Activated naive CD4-positive, alpha-beta T cell treated with anti-CD3 and anti-CD28 coated beads for 36 hours (primary cell): ENCODE measurements around the gene BOD1. TPM values are rescaled to one million over a fixed set of nuclear protein-coding genes. Genes with fewer than 3 reads are reported as not detected.

Source experiments
- CTCF ChIA-PET: fragments of 350-600 bp; sonication (Branson Sonifier 250); formaldehyde crosslinking; loops from one replicate; lab custom pipeline; 2021; ENCODE audit warnings: antibody characterized with exemption; lab: Charles Lee
- DNase-seq: peaks from one replicate; pipeline ENCODE4 v3.0.0-alpha.2; 2020
- H3K27ac Mint-ChIP-seq: one replicate; pipeline ENCODE4 v1.8.0; 2021; ENCODE audit warnings: mild to moderate bottlenecking, mixed read lengths
- H3K27me3 Mint-ChIP-seq: one replicate; pipeline ENCODE4 v1.8.0; 2021; ENCODE audit warnings: low read depth, mixed read lengths
- H3K36me3 Mint-ChIP-seq: one replicate; pipeline ENCODE4 v1.8.0; 2021; ENCODE audit warnings: low read depth, mixed read lengths
- H3K4me1 Mint-ChIP-seq: one replicate; pipeline ENCODE4 v1.8.0; 2021; ENCODE audit warnings: low read depth, mixed read lengths
- H3K4me3 Mint-ChIP-seq: one replicate; pipeline ENCODE4 v1.8.0; 2021; ENCODE audit warnings: mild to moderate bottlenecking, moderate library complexity, mixed read lengths
- H3K9me3 Mint-ChIP-seq: one replicate; pipeline ENCODE4 v1.8.0; 2021; ENCODE audit warnings: mixed read lengths
- intact Hi-C: fragments of 100-400 bp; cut with micrococcal nuclease; formaldehyde crosslinking; loops from one replicate; pipeline ENCODE4 v1.15.1; 2023
- total RNA-seq, 2 experiments: library from RNA; stranded (reverse); gene quantifications; one replicate each; pipeline ENCODE4 v1.2.3, GENCODE V29; 2021

Gene BOD1
- total RNA-seq, 2 experiments from 2014 or later: 35.3 to 36.9 TPM

DNA sequence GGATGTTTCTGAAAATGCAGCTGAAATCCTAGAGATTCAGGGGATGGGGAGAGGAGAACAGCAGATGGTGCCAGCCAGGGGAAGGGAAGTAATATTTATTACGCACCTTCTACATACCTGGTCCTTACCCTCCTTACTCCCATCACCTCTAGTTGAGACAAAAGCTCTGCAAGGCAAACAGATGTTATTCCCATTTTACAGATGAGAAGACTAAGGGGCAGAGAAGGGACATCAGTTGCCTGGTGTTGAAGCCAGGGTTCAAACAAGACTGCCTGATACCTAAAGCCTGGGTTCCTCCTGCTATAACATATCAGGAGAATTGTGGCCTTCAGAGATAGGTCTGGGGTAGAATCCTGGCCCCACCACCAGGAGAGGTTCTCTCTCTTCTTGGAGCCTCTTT is 7.3 kb upstream of the BOD1 start:
- no peaks in the 10 kb centered on the region for H3K9me3 Mint-ChIP-seq
- H3K4me3 Mint-ChIP-seq: no peak overlapping the region
- CTCF ChIA-PET: interaction anchor here (1.2 to 2.4 kb wide), 2 partner anchors 8 to 350 kb away, joined by 3 to 10 read pairs; no protein-coding TSS in a partner anchor
- no peak for DNase-seq
- H3K36me3 Mint-ChIP-seq: no peaks in the 10 kb centered on the region
- H3K4me1 Mint-ChIP-seq: peaks cover 3% of the 10 kb centered on the region
- intact Hi-C loops: no loop called here
- no peaks in the 10 kb centered on the region for H3K27me3 Mint-ChIP-seq
- H3K27ac Mint-ChIP-seq: no peak overlapping the region

DNA sequence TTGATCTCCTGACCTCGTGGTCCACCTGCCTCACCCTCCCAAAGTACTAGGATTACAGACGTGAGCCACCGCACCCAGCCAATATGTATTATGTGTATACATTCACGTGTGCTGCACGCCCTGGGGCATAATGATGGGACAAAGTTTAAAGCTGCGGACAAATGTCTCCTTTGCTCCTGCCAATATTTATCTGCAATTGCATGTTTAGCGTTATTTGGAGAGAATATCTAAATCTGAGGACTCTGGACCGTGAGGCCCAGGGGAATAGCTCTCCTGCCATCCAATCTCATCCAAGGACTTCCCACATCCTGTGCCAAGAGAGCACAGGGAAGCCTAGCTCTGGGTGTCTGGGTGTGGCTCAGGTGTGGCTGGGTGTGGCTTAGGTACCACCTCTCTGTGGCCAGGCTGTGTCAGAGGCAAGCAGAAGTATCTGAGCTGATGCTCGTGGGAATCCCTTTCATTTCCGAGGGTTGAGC is 6.9 kb upstream of the BOD1 start:
- Mint-ChIP-seq H3K4me3 (no peak overlapping the region), H3K27me3 (no peaks in the 10 kb centered on the region), H3K9me3 (no peaks in the 10 kb centered on the region), H3K36me3 (no peaks in the 10 kb centered on the region), H3K4me1 (peaks cover 5% of the 10 kb centered on the region), H3K27ac (no peak overlapping the region)
- CTCF ChIA-PET: interaction anchor here (1.2 to 2.4 kb wide), 2 partner anchors 8 to 350 kb away, joined by 3 to 10 read pairs; no protein-coding TSS in a partner anchor
- no peak for DNase-seq
- intact Hi-C loops: no loop called here

DNA sequence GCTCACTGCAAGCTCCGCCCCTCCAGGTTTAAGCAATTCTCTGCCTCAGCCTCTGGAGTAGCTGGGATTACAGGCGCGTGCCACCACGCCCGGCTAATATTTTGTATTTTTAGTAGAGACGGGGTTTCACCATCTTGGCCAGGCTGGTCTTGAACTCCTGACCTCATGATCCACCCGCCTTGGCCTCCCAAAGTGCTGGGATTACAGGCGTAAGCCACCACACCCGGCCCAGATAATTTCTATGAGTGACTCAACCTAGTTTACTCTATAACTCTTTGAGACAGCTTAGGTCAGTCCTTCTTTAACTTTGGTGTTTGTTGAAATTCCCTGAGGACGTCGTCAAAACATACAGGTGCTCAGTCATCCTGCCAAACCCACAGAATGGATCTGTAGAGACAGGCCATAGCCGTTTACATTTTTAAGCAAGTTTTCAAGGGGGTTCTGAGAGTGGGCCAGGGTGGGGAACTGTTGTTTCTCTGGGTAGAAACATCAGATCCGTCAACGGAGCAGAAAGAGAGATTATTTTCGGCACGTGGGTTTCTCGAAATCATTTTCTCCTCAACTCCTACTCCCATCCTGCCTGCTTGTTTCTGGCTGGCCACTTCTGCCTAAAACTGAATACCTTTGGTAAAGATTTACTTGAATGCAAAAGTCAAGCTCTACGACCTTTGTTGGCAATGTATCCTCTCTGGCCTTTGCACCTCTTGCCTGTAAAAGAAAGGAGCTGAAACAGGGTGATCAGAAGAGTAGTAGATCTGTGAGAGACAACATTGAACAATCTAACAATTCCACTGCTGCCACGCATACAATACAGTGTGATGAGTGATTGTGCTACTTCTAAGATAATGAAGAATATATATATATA is 6.0 kb upstream of the BOD1 start:
- DNase-seq: no peak
- intact Hi-C loops: no loop called here
- peaks cover 5% of the 10 kb centered on the region for H3K4me1 Mint-ChIP-seq
- H3K4me3 Mint-ChIP-seq: no peak overlapping the region
- CTCF ChIA-PET: interaction anchor here (2.4 kb wide), 1 partner anchor 351 kb away, joined by 10 read pairs; no protein-coding TSS in a partner anchor
- no peaks in the 10 kb centered on the region for H3K27me3 Mint-ChIP-seq
- no peak overlapping the region for H3K27ac Mint-ChIP-seq
- no peaks in the 10 kb centered on the region for H3K9me3 Mint-ChIP-seq
- H3K36me3 Mint-ChIP-seq: no peaks in the 10 kb centered on the region

DNA sequence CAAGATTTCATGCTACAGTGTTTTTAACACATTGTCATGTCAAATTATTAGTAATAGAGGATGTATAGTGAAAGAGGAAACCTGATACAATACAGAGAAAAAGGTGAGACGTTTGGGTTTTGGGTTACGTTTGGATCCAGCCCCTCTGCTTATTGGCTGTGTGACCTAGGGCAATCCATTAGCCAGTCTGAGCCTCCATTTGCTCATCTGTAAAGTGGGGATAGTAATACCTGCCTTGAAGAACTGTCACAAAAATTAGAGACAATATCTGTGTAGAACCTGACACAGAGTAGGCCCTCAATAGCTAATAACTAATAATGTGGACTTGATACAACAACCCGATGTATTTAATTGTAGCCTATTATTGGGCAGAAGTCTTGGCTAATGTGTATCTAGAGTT is 4.3 kb upstream of the BOD1 start:
- Mint-ChIP-seq H3K27me3 (no peaks in the 10 kb centered on the region), H3K4me3 (no peak overlapping the region), H3K4me1 (peaks cover 12% of the 10 kb centered on the region), H3K36me3 (peaks cover under 1% of the 10 kb centered on the region), H3K27ac (no peak overlapping the region), H3K9me3 (no peaks in the 10 kb centered on the region)
- no peak for DNase-seq
- CTCF ChIA-PET: interaction anchor here (1.5 to 1.8 kb wide), 2 partner anchors 350 to 353 kb away, joined by 3 to 6 read pairs; no protein-coding TSS in a partner anchor
- intact Hi-C loops: no loop called here

DNA sequence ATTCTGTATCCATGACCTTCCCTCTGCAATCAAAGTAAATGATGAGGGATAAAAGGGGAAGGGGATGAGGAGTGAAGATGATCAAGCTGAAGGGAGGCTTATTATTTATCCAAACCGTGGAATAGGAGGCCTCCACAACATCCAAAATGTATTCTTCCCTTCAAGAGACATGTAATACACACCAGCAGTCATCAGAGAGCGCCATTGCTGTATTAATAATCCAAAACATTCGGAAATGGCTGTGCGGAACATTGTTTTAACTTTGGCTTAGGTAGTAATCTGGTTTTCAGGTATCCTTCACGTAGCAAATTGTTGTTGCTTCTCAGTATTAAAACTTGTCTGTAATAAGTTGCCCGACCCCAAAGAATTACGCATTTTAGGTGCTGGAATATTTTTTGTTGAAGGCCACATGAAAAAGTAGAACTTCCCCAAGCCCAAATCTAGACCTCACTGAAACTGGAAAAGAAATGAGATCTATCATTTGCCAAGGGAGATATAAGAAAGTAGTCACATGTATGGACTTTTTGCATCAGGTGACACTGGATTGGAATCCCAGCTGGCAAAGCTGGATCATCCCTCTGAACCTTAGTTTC is 2.6 kb upstream of the BOD1 start:
- no peaks in the 10 kb centered on the region for H3K9me3 Mint-ChIP-seq
- no peak overlapping the region for H3K4me3 Mint-ChIP-seq
- H3K36me3 Mint-ChIP-seq: peaks cover 5% of the 10 kb centered on the region
- intact Hi-C loops: loop anchor here (1.0 to 5.0 kb wide), 6 partner anchors 163 to 847 kb away; partner anchors contain the start of genes DUSP1 and NSG2
- CTCF ChIA-PET: interaction anchor here (0.6 to 4.7 kb wide), 11 partner anchors 10 to 698 kb away, joined by 3 to 57 read pairs (median 3); no protein-coding TSS in a partner anchor
- no peaks in the 10 kb centered on the region for H3K27me3 Mint-ChIP-seq
- H3K4me1 Mint-ChIP-seq: peaks cover 26% of the 10 kb centered on the region
- DNase-seq: peak; percentile 70
- peak overlapping the region; percentile 29 for H3K27ac Mint-ChIP-seq

DNA sequence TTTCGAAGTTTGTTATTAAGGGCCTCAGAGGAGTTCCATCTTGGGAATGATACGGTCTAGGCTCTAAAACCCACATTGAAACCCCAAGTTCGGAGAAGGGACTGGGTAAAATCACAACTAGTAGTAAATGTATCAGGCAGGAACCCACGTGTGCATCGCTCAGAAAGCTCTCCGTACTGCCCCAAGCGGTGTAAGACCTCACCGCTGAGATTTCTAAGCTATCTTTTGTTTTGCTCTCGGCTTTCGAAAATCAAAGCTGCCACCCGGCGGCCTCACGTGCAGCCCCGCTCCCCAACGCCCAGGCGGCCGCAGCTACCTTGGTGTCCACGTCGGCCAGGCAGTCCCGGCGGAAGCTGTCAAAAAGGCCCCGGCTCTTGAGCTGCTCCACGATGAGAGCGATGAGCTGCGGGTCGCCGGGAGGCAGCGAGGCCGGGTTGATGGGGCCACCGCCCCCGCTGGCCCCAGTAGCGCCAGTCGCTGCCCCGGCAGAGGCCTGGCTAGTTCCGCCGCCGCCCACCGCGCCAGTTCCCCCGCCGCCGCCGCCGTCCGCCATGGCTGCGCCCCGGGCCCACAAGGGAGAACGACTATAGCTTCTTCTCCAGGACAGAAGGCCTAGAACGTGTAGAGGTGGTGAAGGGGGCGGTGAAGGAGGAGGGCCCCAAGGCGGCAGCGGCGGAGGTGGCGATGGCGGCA is 420 bp downstream of the BOD1 start:
- H3K9me3 Mint-ChIP-seq: no peaks in the 10 kb centered on the region
- peak overlapping the region; percentile 93 for H3K27ac Mint-ChIP-seq
- H3K36me3 Mint-ChIP-seq: peaks cover 24% of the 10 kb centered on the region
- intact Hi-C loops: loop anchor here (1.0 to 5.0 kb wide), 8 partner anchors 166 to 1862 kb away; partner anchors contain the start of genes CPEB4, CREBRF, DUSP1 and SFXN1
- H3K4me3 Mint-ChIP-seq: peak overlapping the region; percentile 95
- CTCF ChIA-PET: interaction anchor here (0.7 to 4.7 kb wide), 18 partner anchors 8 to 701 kb away, joined by 3 to 57 read pairs (median 4); partner anchors contain the start of gene CPEB4
- peak; percentile 83 for DNase-seq
- no peaks in the 10 kb centered on the region for H3K27me3 Mint-ChIP-seq
- peaks cover 48% of the 10 kb centered on the region for H3K4me1 Mint-ChIP-seq

DNA sequence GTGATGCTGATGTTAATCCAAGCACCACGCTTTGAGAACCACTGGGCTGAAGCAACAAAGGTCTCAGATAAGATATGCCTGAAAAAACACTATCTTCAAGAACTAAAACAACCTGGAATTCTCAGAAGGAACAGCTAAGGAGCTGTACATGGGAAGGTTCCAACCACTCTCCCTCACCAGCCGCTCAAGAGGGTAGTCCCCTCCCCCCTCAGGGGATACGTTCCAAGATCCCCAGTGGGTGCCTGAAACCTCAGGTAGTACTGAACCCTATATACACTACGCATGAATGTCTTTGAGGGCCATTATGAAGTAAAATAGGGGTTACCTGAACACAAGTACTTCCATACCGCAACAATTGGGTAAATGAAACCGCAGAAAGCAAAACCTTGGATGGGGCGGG is 1.9 kb downstream of the BOD1 start:
- H3K9me3 Mint-ChIP-seq: no peaks in the 10 kb centered on the region
- peaks cover 51% of the 10 kb centered on the region for H3K4me1 Mint-ChIP-seq
- H3K36me3 Mint-ChIP-seq: peaks cover 27% of the 10 kb centered on the region
- no peak overlapping the region for H3K27ac Mint-ChIP-seq
- peak overlapping the region; percentile 95 for H3K4me3 Mint-ChIP-seq
- intact Hi-C loops: no loop called here
- CTCF ChIA-PET: interaction anchor here (0.9 to 1.9 kb wide), 4 partner anchors 9 to 166 kb away, joined by 3 to 6 read pairs (median 4); no protein-coding TSS in a partner anchor
- H3K27me3 Mint-ChIP-seq: no peaks in the 10 kb centered on the region
- DNase-seq: no peak

DNA sequence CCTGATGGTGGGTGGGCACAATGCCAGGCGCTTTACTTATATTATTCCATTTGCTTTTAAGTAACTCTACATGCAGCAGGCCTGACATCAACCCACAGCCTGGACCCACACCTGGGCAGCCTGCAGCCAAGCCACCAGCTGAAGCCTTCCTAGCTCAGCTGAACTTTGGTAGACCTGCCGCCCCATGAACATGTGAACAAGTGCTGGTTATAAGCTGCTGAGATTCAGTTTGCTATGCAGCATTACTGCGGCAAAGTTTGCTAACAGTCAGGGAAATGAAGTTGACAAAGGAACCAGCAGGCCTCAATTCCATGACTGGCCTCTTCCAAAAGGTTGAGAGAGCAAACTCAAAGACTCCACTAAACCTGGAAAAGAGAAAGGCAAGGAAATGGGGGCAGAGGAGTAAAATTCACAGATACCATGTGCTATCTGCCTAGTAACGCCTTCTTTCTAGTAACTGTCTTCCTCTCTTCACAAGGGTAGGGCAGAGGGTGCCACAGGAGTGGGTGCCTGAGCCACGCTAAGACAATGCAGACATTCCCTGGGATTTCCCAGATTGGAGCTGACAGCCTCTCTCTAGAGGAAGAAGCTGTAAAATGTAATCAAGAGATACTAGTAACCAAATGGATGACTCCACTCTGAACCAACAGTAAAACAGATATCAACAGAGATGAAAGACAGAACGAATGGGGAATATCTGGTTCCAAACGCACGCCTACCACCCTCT is 2.9 kb downstream of the BOD1 start:
- peaks cover 32% of the 10 kb centered on the region for H3K36me3 Mint-ChIP-seq
- DNase-seq: no peak
- no peaks in the 10 kb centered on the region for H3K9me3 Mint-ChIP-seq
- peaks cover 50% of the 10 kb centered on the region for H3K4me1 Mint-ChIP-seq
- CTCF ChIA-PET: no interaction called here
- no peaks in the 10 kb centered on the region for H3K27me3 Mint-ChIP-seq
- H3K27ac Mint-ChIP-seq: no peak overlapping the region
- H3K4me3 Mint-ChIP-seq: peak overlapping the region; percentile 27
- intact Hi-C loops: no loop called here

DNA sequence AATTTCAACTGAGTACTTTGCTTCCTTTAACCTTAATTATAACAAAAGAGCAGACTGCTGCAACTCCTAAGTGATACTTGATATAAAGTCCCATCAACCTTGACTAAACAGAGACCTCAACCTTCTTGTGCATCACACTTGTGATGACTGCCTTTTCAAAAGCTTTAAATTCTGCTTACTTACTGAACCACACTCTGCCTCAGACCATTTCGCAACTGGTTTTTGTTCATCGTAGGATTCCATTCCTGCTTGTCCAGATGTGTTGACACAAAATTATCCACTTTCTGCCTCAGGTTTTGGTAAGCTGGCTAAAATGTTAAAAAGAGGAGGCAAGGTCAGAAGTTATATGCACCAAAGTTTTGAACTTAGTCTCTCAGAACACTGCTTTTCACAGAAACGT is 3.5 kb downstream of the BOD1 start:
- intact Hi-C loops: no loop called here
- CTCF ChIA-PET: no interaction called here
- Mint-ChIP-seq H3K9me3 (no peaks in the 10 kb centered on the region), H3K27ac (no peak overlapping the region), H3K4me1 (peaks cover 49% of the 10 kb centered on the region), H3K4me3 (no peak overlapping the region), H3K36me3 (peaks cover 35% of the 10 kb centered on the region), H3K27me3 (no peaks in the 10 kb centered on the region)
- DNase-seq: no peak

DNA sequence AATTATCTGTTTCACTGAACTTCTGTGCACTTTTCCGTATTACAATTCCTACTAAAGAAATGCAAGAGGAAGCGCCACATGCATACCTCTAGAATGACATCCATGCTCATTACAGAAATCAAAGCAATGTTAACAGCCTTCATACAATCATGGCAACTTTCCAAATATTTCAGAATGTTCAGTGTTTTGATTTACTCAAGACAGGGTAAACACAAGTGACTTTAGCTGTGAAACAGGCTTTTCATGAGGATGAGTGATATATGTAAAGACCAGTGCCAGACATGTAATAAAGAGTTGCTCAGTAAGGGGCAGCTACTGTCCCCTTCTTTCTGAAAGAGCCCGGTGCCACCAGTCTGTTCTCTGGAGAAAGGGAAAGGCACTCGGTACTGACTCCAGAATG is 4.7 kb downstream of the BOD1 start:
- Mint-ChIP-seq H3K4me1 (peaks cover 44% of the 10 kb centered on the region), H3K27ac (no peak overlapping the region), H3K4me3 (no peak overlapping the region), H3K36me3 (peaks cover 44% of the 10 kb centered on the region), H3K9me3 (no peaks in the 10 kb centered on the region), H3K27me3 (no peaks in the 10 kb centered on the region)
- intact Hi-C loops: no loop called here
- CTCF ChIA-PET: interaction anchor here (0.6 kb wide), 1 partner anchor 13 kb away, joined by 4 read pairs; no protein-coding TSS in a partner anchor
- DNase-seq: no peak

DNA sequence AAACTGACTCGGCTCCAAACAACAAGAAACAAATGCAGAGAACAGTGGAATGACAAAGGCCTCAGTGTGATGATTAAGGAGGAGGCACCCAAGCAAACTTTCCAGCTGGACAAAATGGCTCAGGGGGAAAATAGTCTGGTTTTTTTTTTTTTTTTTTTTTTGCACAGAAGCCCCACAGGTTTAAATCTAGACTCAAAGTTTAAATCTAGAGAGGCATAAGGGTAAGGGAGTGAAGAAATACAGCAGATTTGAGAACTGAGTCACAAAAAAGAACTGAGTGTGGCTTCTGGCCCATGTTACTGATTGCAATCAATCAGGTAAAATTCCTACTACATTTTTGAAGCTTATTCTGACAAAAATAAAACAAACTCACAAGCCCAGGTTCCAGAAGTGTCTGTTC is 12.3 kb downstream of the BOD1 start:
- no peaks in the 10 kb centered on the region for H3K4me1 Mint-ChIP-seq
- no peaks in the 10 kb centered on the region for H3K9me3 Mint-ChIP-seq
- intact Hi-C loops: no loop called here
- H3K36me3 Mint-ChIP-seq: peaks cover 46% of the 10 kb centered on the region
- no peak for DNase-seq
- CTCF ChIA-PET: interaction anchor here (1.5 kb wide), 1 partner anchor 11 kb away, joined by 4 read pairs; no protein-coding TSS in a partner anchor
- H3K27me3 Mint-ChIP-seq: no peaks in the 10 kb centered on the region
- no peak overlapping the region for H3K27ac Mint-ChIP-seq
- no peak overlapping the region for H3K4me3 Mint-ChIP-seq
